ENCODE measurements around the gene ABLIM2.

ABLIM2 gene

GRCh38 chr4:8082517-8083055, 76.0 kb downstream of the ABLIM2 start:
- ATAC-seq, result no peak

- ATAC-seq, result no peak
These were observed 76.7 kb downstream of the ABLIM2 start for GRCh38 chr4:8081621-8082516.

- no peak for ATAC-seq
These were observed 77.4 kb downstream of the ABLIM2 start for GRCh38 chr4:8081171-8081570.

GRCh38 chr4:8080754-8081065, 77.9 kb downstream of the ABLIM2 start:
- no peak for ATAC-seq

DNA sequence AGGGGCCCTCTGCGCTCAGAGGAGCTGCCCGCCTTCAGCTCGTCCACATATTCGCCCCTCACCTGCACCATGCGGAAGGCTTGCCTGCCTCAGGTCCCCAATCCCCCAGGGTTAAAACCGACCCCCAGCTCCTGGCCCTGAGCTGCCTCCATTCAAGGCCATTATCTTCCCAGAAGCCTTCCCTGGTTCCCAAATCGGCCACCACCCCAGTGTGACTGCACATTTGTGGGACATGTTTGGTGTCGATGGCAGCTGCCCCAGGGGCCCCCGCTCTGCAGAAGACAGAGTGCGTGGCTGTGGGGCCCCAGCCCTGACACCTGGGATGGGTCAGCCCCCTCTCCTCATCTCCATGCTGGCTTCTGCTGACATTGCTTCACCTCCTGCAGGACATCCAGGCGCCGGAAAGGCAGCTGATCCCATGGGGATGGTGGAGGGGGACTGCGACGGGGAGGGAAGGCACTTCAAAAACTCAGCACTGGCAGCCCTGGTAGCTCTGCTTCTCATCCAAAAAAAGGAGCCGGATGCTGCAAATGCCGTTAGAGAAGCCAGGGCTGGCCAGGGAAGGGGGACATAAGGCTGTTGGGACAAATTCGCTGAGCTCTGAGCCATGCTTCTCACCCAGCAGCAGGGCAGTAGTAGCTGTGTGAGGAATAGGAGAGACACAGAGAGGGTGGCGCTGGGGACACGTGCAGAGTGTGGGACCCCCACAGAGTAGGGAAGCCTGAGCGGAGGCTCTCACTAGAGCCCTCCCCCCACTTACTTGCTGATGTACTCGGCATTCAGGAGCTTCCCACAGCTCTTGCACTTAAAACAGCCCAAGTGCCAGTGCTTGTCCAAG, 78.5 kb downstream of the ABLIM2 start:
- ATAC-seq, result no peak

- ATAC-seq, result no peak
These were observed 79.4 kb downstream of the ABLIM2 start for GRCh38 chr4:8079031-8079885.

GRCh38 chr4:8078610-8079015, 80.0 kb downstream of the ABLIM2 start:
- ATAC-seq, result no peak

DNA sequence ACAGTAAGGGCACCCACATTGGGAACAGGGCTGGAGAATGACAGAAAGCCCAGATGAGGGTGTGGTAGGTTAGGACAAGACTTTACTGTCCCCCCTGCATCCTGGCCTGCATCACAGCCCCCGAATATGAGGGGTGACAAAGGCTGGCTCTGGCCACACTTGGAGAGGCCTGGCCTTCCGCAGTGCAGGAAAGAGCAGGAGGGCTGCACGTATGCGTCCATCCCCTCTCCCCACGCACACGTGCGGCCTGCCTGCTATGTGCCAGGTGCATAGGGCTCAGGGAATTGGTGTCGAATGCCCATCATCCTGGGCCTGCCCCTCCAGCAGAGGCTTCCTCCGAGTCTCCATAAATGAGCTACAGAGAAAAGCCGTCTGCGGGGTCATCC, 80.5 kb downstream of the ABLIM2 start:
- no peak for ATAC-seq

DNA sequence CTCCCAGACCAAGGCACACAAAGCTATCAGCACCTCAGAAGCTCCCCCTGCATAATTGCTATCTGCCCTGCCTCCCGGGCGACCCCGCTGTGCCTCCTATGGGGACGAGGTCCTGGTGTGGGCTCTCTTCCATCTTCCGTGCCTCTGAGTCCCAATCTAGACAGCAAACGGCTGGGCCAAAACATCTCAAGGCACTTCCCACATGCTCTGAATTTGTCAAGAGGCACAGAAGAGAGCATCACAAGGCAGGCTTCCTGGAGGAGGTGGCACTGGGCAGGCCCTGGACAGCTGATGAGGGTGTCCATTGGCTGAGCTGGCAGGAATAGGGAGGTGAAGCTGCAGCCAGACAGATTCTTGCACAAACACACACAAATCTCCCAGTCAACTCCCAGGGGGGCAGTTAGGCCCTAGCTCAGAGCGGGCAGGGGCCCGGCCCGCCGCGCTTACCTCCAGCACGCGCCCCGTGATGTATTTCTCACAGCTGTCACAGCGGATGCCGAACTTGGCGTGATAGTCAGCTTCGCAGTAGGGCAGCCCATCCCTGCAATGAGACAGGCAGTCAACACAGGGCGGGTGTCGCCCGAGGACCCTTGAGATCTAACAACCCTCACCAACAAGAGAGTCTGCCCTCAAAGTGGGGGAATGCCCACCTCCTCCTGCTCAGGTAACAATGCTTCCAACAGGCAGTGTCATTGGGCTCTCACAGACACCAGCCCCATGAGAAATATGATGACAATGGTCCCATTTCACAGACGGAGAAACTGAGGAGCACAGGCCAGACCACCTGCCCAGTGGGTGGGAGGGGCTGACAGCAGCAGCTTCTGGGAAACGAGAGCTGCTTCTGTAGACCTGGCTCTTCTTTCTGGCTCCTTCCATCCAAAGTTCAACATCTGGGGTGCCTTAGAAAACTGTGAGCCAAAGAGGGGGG, 81.2 kb downstream of the ABLIM2 start:
- no peak for ATAC-seq

GRCh38 chr4:8076023-8076422, 82.6 kb downstream of the ABLIM2 start:
- ATAC-seq, result no peak

DNA sequence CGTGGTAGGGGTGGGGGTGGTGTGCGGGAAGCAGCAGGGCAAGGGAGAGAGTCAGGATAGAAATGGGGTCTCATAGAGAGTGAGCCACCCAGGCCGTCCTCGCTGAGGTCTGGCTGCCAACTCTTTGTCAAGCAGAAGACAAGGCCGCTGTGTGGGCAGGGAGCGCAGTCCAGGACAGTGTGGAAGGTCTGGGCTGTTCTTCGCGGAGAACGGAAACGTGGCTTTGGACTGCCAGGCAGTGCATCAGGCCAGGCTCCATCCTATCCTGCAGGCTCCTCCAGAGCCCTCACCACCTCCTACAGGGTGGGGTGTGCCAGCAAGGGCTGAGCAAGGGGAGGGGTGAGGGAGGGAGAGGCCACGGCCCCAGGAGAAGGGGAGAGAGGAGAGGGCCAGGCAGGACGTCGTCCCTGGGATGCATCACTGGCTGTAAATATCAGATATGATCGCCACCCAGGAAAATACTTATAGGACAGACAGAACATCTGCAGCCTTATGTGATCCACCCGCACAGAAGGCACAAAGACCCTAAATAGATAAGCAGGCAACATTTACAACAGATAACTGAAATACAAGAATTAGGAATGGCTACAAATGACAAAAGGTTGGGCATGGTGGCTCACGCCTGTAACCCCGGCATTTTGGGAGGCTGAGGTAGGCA, 85.3 kb downstream of the ABLIM2 start:
- no peak for ATAC-seq

GRCh38 chr4:8072235-8072968, 86.2 kb downstream of the ABLIM2 start:
- ATAC-seq, result no peak

- no peak for ATAC-seq
These were observed 86.8 kb downstream of the ABLIM2 start for GRCh38 chr4:8071766-8072165.

GRCh38 chr4:8070736-8071718, 87.6 kb downstream of the ABLIM2 start:
- ATAC-seq, result no peak

DNA sequence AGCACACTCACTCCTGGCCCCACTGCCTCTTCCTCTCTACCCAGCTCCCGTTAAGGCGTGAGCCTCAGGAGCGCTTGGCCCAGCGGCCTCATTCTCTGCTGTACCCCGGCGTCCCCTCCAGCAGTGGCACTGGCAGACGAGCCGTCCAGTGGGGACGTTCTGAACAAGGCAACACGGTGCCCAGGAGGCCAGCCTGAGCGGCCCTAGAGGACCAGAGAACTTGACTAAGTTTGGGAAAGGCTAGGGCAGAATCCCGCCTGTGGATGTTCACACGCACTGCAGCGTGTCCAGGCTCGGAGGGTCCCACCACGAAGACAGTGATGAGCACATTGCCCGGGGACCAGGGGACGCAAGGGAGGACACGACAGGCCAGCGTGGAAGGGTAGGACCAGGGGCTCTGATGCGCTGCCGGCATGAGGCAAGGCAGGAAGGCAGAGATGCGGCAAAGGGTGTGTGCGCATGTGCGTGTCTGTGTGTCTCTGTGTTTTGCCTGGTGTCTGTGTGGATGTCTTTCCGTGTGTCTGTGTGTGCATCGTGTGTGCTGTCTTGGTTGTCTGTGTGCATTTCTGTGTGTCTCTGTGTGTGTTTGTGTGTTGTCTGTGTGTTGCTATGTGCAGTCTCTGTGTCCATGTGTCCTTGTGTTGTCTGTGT, 89.4 kb downstream of the ABLIM2 start:
- ATAC-seq, result no peak

DNA sequence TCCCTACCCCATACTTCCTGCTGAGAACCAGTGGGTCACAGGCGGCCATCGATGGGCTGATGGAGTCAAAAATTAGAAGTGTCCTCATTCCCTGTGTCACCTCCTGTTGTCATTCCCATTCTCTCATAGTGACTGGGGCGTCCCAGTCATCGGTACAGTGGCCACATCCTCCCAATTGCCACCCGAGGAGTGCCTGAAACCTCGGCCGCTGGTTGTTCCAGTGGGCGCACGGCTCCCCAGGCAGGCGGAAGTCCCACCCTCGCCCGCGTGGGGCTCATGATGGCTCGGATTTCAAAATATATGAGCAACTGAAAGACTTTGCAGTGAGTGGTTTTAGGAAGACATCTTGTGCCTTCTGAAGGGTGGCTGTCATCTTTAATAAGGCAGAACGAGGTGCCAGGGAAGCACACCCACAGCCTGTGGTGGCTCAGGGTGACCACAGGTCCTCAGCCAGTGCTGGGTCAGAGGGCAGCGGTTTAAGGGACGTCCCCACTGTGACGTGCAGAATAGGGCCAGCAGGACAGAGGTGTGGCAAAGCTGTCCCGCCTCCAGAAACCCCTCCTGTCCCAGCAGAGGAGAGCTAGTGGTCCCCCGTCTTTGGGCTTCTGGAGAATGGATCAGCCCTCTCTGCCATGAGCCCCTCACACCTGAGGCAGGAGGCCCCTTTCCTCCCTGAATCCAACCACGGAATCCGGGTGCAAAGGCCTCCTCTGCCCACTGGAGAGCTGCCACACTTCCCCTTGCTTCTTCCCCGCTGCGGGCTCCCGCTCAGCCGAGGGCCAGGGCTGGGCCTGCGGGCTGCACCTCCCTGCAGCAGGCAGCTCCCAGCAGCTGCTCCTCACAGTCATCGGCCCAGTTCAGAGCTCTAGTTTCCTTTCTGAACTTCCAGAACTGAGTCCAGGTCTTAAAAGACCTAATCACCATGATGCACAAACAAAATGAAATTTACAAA, 90.4 kb downstream of the ABLIM2 start:
- no peak for ATAC-seq

- ATAC-seq, result no peak
These were observed 91.2 kb downstream of the ABLIM2 start for GRCh38 chr4:8067274-8067936.
